Esophagus muscularis mucosa (tissue), 4 donors: Measurements from ENCODE around the gene KIAA1755. TPM values are rescaled to one million over a fixed set of nuclear protein-coding genes. Genes with fewer than 3 reads are reported as not detected.
"Not testable (repeated sequence)": the region's sequence is repeated elsewhere in the genome, so short reads cannot be mapped to it uniquely, and the experiment has no call there.

Experiments
- DNase-seq: peaks from one replicate; pipeline ENCODE4 v3.0.0-alpha.2; 2017; ENCODE audit errors: extremely low spot score
- H3K27ac ChIP-seq, 4 donors: fragments of 200-600 bp; sonication (generic); replicated peaks in 1 of 4; 1 replicate in 3 of 4; 2 replicates in 1 of 4; pipeline ENCODE4 v1.5.1; 2016 to 2019; ENCODE audit warnings: mild to moderate bottlenecking in 1 of 4
- H3K27me3 ChIP-seq, 4 donors: fragments of 200-600 bp; sonication (generic); one replicate each; pipeline versions ENCODE4 v1.5.1 to v1.6.0; 2016 to 2019
- H3K36me3 ChIP-seq, 4 donors: fragments of 200-600 bp; sonication (generic); one replicate each; pipeline ENCODE4 v1.5.1; 2016 to 2019
- H3K4me1 ChIP-seq, 4 donors: fragments of 200-600 bp; sonication (generic); one replicate each; pipeline ENCODE4 v1.5.1; 2016 to 2019
- H3K4me3 ChIP-seq, 4 donors: fragments of 200-600 bp; sonication (generic); 1 replicate in 2 of 4; 2 replicates in 2 of 4; pipeline ENCODE4 v1.5.1; 2016 to 2019; ENCODE audit warnings: mild to moderate bottlenecking in 4 of 4, moderate library complexity in 1 of 4
- H3K9me3 ChIP-seq, 4 donors: fragments of 200-600 bp; sonication (generic); 1 replicate in 3 of 4; 2 replicates in 1 of 4; pipeline ENCODE4 v1.5.1; 2016 to 2019
- EP300 ChIP-seq: sonication (generic); formaldehyde crosslinking; IDR thresholded peaks from one replicate; pipeline ENCODE4 v1.6.1; 2017; ENCODE audit warnings: antibody characterized with exemption
- POLR2A ChIP-seq: fragments of 450-650 bp; IDR thresholded peaks from one replicate; pipeline ENCODE4 v1.6.1; 2017; ENCODE audit warnings: antibody characterized with exemption, moderate library complexity, mild to moderate bottlenecking, low read depth
- POLR2AphosphoS5 ChIP-seq, 2 donors: sonication (generic); formaldehyde crosslinking; IDR thresholded peaks; one replicate each; pipeline ENCODE4 v1.6.1; 2017; ENCODE audit warnings: antibody characterized with exemption in 2 of 2
- WGBS: methylation state at CpG from one replicate; pipeline ENCODE4 v1.1.5; 2018; 5-methylcytosine and 5-hydroxymethylcytosine counted together
- intact Hi-C: fragments of 100-400 bp; cut with DNase I; formaldehyde crosslinking; loops from one replicate; pipeline ENCODE4 v1.15.1; 2023
- total RNA-seq, 4 donors: library from RNA; depleted of rRNA; stranded (reverse); fragments of >200 nt; gene quantifications; one replicate each; pipeline versions ENCODE4 v1.1.0 to v1.2.1, GENCODE V29; 2016
- TF ChIP-seq, protein P1 (sequence below), 3 experiments: fragments of 200-600 bp in 2 of 3; fragments of 450-650 bp in 1 of 3; sonication (generic) in 2 of 3; IDR thresholded peaks; one replicate each; pipeline ENCODE4 v1.5.1; 2017 to 2019; ENCODE audit warnings: antibody characterized with exemption in 3 of 3, mild to moderate bottlenecking in 2 of 3, moderate library complexity in 1 of 3

Gene KIAA1755
- total RNA-seq, 4 donors from 2014 or later: 7.3 to 13.3 (median 8.5) TPM

- Histone ChIP-seq H3K36me3 (no peaks in the 10 kb centered on the region), H3K27ac (peak overlapping the region; percentile 62 to 88 (median 70)), H3K4me1 (peaks cover 0 to 79% (median 65%) of the 10 kb centered on the region in 4 donors), H3K27me3 (peaks cover 0 to 19% (median 4%) of the 10 kb centered on the region in 4 donors), H3K4me3 (no peak overlapping the region), H3K9me3 (no peaks in the 10 kb centered on the region)
- TF ChIP-seq, protein P1, sequence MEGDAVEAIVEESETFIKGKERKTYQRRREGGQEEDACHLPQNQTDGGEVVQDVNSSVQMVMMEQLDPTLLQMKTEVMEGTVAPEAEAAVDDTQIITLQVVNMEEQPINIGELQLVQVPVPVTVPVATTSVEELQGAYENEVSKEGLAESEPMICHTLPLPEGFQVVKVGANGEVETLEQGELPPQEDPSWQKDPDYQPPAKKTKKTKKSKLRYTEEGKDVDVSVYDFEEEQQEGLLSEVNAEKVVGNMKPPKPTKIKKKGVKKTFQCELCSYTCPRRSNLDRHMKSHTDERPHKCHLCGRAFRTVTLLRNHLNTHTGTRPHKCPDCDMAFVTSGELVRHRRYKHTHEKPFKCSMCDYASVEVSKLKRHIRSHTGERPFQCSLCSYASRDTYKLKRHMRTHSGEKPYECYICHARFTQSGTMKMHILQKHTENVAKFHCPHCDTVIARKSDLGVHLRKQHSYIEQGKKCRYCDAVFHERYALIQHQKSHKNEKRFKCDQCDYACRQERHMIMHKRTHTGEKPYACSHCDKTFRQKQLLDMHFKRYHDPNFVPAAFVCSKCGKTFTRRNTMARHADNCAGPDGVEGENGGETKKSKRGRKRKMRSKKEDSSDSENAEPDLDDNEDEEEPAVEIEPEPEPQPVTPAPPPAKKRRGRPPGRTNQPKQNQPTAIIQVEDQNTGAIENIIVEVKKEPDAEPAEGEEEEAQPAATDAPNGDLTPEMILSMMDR (IDR thresholded peaks at IDR 0.05): no peak
- TF ChIP-seq POLR2A (no peak), POLR2AphosphoS5 (IDR thresholded peaks at IDR 0.05) (no peak), EP300 (no peak)
- WGBS: 84% methylated on average over 4 of the region's 4 CpGs
- intact Hi-C loops: no loop called here
- no peak for DNase-seq
Measured at GRCh38 chr20:38256021-38256420, 4.5 kb downstream of the KIAA1755 start.

GRCh38 chr20:38255393-38255792, 5.1 kb downstream of the KIAA1755 start:
- peaks cover 0 to 12% (median 3%) of the 10 kb centered on the region in 4 donors for H3K27me3 ChIP-seq
- TF ChIP-seq POLR2AphosphoS5 (IDR thresholded peaks at IDR 0.05) (no peak), EP300 (no peak), POLR2A (no peak)
- TF ChIP-seq, protein P1 (IDR thresholded peaks at IDR 0.05): no peak
- no peak overlapping the region for H3K4me3 ChIP-seq
- no peaks in the 10 kb centered on the region for H3K9me3 ChIP-seq
- H3K36me3 ChIP-seq: no peaks in the 10 kb centered on the region
- peaks cover 0 to 73% (median 62%) of the 10 kb centered on the region in 4 donors for H3K4me1 ChIP-seq
- WGBS: 43% methylated on average over 5 of the region's 5 CpGs
- intact Hi-C loops: no loop called here
- H3K27ac ChIP-seq: peak overlapping the region; percentile 62 to 88 (median 70)
- DNase-seq: no peak

DNA sequence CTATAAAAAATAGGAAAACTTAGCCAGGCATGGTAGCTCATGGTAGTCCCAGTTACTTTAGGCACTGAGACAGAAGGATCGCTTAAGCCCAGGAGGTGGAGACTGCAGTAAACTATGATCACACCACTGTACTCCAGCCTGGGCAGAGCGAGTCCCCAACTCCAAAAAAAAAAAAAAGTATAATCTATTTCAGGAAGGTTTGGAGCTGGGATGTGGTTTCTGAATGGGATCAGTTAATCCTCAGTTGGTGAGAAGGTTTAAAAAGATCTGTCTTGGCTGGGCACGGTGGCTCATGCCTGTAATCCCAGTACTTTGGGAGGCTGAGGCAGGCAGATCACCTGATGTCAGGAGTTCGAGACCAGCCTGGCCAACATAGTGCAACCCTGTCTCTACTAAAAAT, 5.9 kb downstream of the KIAA1755 start:
- intact Hi-C loops: not testable (repeated sequence)
- 72% methylated on average over 4 of the region's 4 CpGs for WGBS
- H3K27ac ChIP-seq: peak overlapping the region; percentile 62 to 88 (median 70)

DNA sequence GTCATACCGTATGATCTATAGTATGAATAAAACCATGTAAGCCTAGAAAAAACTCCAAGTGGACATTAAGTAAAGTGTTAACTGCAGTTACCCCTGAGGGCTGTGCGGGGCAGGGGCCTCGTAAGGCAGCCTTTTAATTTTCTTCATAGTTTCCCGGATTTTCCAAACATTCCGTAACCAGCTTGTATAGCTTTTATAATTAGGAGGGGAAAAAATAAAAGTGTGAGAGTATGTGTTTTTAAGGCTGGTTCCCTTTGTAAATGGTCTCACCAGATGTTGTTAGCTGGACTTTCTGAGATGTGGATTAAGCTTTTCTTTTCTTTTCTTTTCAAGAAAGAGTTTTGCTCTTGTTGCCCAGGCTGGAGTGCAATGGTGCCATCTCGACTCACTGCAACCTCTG, 7.0 kb downstream of the KIAA1755 start:
- 79% methylated on average over 6 of the region's 6 CpGs for whole genome bisulfite sequencing

More for the DNA sequence above, 5.9 kb downstream of the KIAA1755 start:
- not testable (repeated sequence) for H3K4me3 ChIP-seq, H3K36me3 ChIP-seq, H3K9me3 ChIP-seq, H3K27me3 ChIP-seq, DNase-seq
- H3K4me1 ChIP-seq: peaks cover 0 to 72% (median 61%) of the 10 kb centered on the region in 4 donors

DNA sequence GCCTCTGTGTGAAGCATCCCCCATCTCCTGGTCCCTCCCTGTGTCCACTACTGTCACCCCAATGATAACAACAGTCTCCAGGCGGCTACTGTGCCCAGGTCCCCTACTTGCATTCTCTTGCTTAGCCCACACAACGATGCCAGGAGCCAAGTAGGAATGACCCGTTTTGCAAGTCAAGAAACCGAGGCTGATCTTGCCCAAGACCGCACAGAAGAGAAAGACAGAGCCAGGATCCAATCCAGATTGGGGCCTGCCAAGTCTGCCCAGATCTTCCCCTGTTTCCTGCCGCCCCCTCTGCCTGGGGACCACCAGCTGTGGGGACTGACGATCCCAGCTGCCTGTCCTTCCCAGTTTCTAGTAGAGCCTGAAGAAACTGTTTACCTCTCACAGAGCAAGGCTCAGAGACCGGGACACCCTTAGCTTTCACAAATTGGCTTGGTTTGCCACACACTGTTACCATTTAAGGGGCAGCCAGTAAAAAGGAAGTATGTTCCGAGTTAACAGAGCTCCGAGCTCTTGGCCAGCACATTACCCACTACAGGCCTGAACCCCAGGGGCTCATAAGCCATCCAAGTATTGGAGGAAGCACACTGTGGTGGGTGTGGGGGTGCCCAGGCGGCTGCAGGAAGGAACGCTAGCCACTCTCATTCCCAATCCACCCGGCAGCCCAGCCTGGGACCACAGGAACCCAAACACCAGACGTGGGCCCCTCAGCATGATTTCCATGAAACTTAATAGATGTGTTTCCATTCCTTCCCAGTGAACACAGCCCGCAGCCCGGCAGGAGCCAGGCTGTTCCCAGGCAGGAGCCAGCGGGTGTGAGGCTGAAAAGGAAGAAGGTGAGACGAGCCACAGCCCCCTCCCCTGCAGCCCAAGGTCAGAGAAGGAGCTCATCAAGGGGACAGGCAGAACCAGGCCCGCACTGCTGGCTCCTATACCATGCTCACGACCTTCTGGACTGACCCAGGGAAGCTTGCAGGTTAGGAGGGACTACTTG, 7.9 kb downstream of the KIAA1755 start:
- Histone ChIP-seq H3K27me3 (no peaks in the 10 kb centered on the region), H3K4me3 (no peak overlapping the region), H3K36me3 (no peaks in the 10 kb centered on the region), H3K4me1 (peaks cover 0 to 90% (median 71%) of the 10 kb centered on the region in 4 donors), H3K27ac (peak overlapping the region; percentile 62 to 88 (median 73)), H3K9me3 (no peaks in the 10 kb centered on the region)
- WGBS: 66% methylated on average over 17 of the region's 20 CpGs
- intact Hi-C loops: no loop called here
- no peak for TF ChIP-seq POLR2A
- no peak for TF ChIP-seq EP300
- TF ChIP-seq, protein P1 (IDR thresholded peaks at IDR 0.05): no peak
- TF ChIP-seq POLR2AphosphoS5 (IDR thresholded peaks at IDR 0.05): no peak
- DNase-seq: no peak

More for the DNA sequence above, 7.0 kb downstream of the KIAA1755 start:
- intact Hi-C loops: no loop called here
- DNase-seq: no peak
- Histone ChIP-seq H3K9me3 (no peaks in the 10 kb centered on the region), H3K27me3 (peaks cover 0 to under 1% (median 0%) of the 10 kb centered on the region in 4 donors), H3K36me3 (no peaks in the 10 kb centered on the region), H3K4me3 (no peak overlapping the region), H3K27ac (peak overlapping the region; percentile 62 to 88 (median 73)), H3K4me1 (peaks cover 0 to 81% (median 67%) of the 10 kb centered on the region in 4 donors)
- TF ChIP-seq, protein P1 (IDR thresholded peaks at IDR 0.05): no peak
- no peak for TF ChIP-seq POLR2AphosphoS5 (IDR thresholded peaks at IDR 0.05)
- TF ChIP-seq EP300: no peak
- TF ChIP-seq POLR2A: no peak

DNA sequence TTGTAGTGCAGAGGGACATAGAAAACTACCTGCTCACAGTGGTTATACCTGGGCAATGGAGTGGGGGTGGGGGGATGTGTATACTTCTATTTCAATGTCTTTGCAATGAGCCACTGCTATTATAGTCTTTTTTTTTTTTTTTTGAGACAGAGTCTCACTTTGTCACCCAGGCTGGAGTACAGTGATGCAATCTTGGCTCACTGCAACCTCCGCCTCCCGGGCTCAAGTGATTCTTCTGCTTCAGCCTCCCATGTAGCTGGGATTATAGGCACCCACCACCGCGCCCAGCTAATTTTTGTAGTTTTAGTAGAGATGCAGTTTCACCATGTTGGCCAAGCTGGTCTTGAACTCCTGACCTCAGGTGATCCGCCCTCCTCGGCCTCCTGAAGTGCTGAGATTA, 9.1 kb downstream of the KIAA1755 start:
- DNase-seq, intact Hi-C loops, H3K27me3 ChIP-seq, H3K36me3 ChIP-seq, H3K4me3 ChIP-seq, H3K9me3 ChIP-seq: not testable (repeated sequence)
- WGBS: 86% methylated on average over 4 of the region's 6 CpGs
- H3K4me1 ChIP-seq: peaks cover 0 to 94% (median 73%) of the 10 kb centered on the region in 4 donors
- H3K27ac ChIP-seq: peak overlapping the region; percentile 62 to 88 (median 73)
